Tibial artery (tissue), 4 donors: Measurements from ENCODE around the gene SHISAL1.

ENCODE experiments used
- DNase-seq, 2 donors: peaks; one replicate each; pipeline ENCODE4 v3.0.0-alpha.2; 2019
- H3K27ac ChIP-seq, 2 donors: fragments of 200-600 bp; sonication (generic) in 1 of 2; 1 replicate in 1 of 2; 2 replicates in 1 of 2; pipeline ENCODE4 v1.5.1; 2018 to 2019; ENCODE audit warnings: mild to moderate bottlenecking in 1 of 2
- H3K27me3 ChIP-seq, 2 donors: fragments of 200-600 bp; sonication (generic) in 1 of 2; one replicate each; pipeline versions ENCODE4 v1.5.1 to v1.6.0; 2016 to 2019
- H3K36me3 ChIP-seq, 3 donors: fragments of 200-600 bp; sonication (generic) in 2 of 3; one replicate each; pipeline ENCODE4 v1.5.1; 2016 to 2019; ENCODE audit warnings: mild to moderate bottlenecking in 2 of 3
- H3K4me1 ChIP-seq, 4 donors: fragments of 200-600 bp; sonication (generic) in 2 of 4; 1 replicate in 3 of 4; 2 replicates in 1 of 4; pipeline ENCODE4 v1.5.1; 2016 to 2019
- H3K4me3 ChIP-seq, 2 donors: fragments of 200-600 bp; sonication (generic) in 1 of 2; 1 replicate in 1 of 2; 2 replicates in 1 of 2; pipeline ENCODE4 v1.5.1; 2018 to 2019; ENCODE audit warnings: mild to moderate bottlenecking in 2 of 2
- H3K9me3 ChIP-seq, 3 donors: fragments of 200-600 bp; sonication (generic) in 1 of 3; one replicate each; pipeline ENCODE4 v1.5.1; 2016 to 2019
- intact Hi-C: fragments of 100-400 bp; cut with DNase I; formaldehyde crosslinking; loops from one replicate; pipeline ENCODE4 v1.15.0; 2023; ENCODE audit warnings: low total_unique reads
- TF ChIP-seq, protein P1 (sequence below), 2 experiments: fragments of 200-600 bp in 1 of 2; fragments of 450-650 bp in 1 of 2; IDR thresholded peaks; one replicate each; pipeline ENCODE4 v1.5.1; 2017 to 2019; ENCODE audit warnings: antibody characterized with exemption in 2 of 2, mild to moderate bottlenecking in 1 of 2, moderate library complexity in 1 of 2

Gene SHISAL1

DNA sequence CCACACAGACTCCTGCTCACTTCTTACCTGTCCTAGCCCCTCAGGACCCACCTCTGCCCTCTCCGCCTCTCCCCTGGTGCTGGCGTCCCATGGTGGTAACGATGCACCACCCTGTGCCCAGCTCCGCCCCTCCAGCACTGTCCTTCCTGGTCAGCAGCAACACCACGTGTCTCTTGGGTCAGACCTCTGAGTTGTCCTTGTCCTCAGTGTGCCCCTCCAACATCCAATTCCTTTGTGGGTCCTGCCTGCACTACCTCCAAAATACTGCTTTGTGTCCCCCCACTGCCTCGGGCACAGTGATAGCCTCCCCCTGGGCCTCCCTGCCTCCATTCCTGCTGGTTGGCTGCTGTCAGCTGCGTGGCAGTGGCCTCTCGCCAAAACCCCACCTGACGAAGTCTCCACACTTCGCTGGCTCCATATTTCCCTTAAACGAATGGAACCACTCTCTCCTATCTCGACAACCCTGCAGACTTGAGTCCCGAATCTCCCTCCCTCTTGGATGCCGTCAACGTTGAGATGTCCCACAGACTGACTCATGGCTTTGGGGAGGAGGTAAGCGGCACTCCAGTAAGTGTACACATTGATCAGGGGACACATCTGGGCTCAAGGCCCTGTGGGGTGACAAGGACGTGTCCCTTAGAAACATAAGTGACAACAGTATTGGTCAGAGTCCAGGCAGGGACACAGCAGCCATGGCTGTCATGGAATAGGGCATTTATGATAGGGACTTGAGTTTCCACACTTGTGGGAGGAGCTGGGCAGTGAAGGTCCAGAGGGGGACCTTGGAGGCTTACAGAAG lies 42.8 kb downstream of the SHISAL1 start:
- Histone ChIP-seq H3K9me3 (no peaks in the 10 kb centered on the region), H3K36me3 (no peaks in the 10 kb centered on the region), H3K27me3 (peaks cover 0 to 5% of the 10 kb centered on the region in 2 donors), H3K27ac (no peak overlapping the region), H3K4me1 (no peaks in the 10 kb centered on the region), H3K4me3 (no peak overlapping the region)
- intact Hi-C loops = no loop called here
- no peak for DNase-seq
- TF ChIP-seq, protein P1, sequence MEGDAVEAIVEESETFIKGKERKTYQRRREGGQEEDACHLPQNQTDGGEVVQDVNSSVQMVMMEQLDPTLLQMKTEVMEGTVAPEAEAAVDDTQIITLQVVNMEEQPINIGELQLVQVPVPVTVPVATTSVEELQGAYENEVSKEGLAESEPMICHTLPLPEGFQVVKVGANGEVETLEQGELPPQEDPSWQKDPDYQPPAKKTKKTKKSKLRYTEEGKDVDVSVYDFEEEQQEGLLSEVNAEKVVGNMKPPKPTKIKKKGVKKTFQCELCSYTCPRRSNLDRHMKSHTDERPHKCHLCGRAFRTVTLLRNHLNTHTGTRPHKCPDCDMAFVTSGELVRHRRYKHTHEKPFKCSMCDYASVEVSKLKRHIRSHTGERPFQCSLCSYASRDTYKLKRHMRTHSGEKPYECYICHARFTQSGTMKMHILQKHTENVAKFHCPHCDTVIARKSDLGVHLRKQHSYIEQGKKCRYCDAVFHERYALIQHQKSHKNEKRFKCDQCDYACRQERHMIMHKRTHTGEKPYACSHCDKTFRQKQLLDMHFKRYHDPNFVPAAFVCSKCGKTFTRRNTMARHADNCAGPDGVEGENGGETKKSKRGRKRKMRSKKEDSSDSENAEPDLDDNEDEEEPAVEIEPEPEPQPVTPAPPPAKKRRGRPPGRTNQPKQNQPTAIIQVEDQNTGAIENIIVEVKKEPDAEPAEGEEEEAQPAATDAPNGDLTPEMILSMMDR (IDR thresholded peaks at IDR 0.05) = no peak

DNA sequence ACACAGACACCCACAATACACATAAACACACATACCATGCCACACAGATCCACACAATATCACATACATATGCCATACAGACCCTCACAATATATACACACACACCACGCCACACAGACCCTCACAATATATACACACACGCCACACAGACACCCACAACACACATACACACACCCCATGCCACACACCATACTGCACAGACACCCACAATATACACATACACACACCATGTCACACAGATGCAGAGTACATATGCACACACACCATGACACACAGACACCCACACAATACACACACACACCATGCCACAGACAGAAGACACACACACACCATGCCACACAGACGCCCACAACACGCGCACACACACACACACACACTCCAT lies 43.6 kb downstream of the SHISAL1 start:
- TF ChIP-seq, protein P1 (IDR thresholded peaks at IDR 0.05) = no peak
- no peak for DNase-seq
- peaks cover 0 to 5% of the 10 kb centered on the region in 2 donors for H3K27me3 ChIP-seq
- no peaks in the 10 kb centered on the region for H3K36me3 ChIP-seq
- no peaks in the 10 kb centered on the region for H3K9me3 ChIP-seq
- no peak overlapping the region for H3K4me3 ChIP-seq
- H3K27ac ChIP-seq = no peak overlapping the region
- intact Hi-C loops = no loop called here
- no peaks in the 10 kb centered on the region for H3K4me1 ChIP-seq

DNA sequence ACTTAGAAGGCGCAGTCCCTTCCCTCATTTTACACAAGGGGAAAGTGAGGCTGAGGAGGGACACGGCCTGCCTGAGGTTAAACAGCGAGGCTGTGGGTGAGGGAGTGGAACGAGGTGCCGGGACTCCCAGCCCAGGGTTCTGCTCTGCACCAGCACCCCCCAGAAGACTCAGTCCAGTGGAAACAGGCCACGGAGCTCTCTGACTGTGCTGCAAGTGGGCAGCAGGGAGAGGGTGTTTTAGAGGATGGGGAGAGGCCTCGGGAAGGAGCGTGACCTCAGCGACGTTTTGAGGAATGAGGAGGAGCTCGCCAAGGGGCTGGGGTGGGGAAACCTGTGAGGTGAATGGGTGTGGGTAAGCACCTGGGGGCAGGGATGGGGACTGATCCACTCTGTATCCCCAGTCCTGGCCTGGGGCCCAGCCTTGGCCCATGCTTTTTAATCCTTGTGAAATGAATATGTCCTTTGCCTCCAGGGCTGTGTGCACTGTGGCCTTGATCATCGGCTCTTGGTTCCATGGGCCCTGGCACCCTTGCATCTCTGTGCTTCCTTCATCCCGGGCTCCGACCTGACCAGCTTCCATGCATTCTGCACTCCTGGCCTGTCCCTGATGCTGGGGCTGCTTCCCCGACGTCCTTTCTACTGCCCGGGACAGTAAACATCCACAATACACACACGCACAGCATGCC lies 44.2 kb downstream of the SHISAL1 start:
- Histone ChIP-seq H3K27me3 (peaks cover 0 to 5% of the 10 kb centered on the region in 2 donors), H3K4me3 (no peak overlapping the region), H3K36me3 (no peaks in the 10 kb centered on the region), H3K9me3 (no peaks in the 10 kb centered on the region), H3K27ac (no peak overlapping the region), H3K4me1 (no peaks in the 10 kb centered on the region)
- intact Hi-C loops = no loop called here
- TF ChIP-seq, protein P1 (IDR thresholded peaks at IDR 0.05) = no peak
- DNase-seq = no peak

DNA sequence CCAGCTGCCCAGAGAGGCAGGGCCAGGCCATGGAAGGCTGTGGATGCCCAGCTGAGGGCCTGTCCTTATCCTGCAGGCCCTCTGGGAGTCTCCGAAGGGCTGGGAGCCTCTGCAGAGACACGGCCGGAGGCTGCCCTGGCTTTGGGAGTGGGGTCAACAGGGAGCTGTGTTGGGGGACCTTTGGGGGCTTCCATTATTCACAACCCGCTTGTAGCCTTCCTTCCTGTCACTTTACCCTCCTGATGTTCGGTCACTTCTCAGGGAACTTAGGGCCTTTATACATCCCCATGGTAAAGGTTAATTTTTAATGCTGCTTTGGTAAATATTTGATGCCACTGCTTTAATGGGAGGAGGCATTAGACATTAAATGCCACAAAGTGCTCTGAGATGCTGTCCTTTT lies 44.9 kb downstream of the SHISAL1 start:
- Histone ChIP-seq H3K4me1 (no peaks in the 10 kb centered on the region), H3K9me3 (no peaks in the 10 kb centered on the region), H3K4me3 (no peak overlapping the region), H3K27me3 (peaks cover 0 to 5% of the 10 kb centered on the region in 2 donors), H3K27ac (no peak overlapping the region), H3K36me3 (no peaks in the 10 kb centered on the region)
- DNase-seq = no peak
- intact Hi-C loops = no loop called here
- TF ChIP-seq, protein P1 (IDR thresholded peaks at IDR 0.05) = no peak

DNA sequence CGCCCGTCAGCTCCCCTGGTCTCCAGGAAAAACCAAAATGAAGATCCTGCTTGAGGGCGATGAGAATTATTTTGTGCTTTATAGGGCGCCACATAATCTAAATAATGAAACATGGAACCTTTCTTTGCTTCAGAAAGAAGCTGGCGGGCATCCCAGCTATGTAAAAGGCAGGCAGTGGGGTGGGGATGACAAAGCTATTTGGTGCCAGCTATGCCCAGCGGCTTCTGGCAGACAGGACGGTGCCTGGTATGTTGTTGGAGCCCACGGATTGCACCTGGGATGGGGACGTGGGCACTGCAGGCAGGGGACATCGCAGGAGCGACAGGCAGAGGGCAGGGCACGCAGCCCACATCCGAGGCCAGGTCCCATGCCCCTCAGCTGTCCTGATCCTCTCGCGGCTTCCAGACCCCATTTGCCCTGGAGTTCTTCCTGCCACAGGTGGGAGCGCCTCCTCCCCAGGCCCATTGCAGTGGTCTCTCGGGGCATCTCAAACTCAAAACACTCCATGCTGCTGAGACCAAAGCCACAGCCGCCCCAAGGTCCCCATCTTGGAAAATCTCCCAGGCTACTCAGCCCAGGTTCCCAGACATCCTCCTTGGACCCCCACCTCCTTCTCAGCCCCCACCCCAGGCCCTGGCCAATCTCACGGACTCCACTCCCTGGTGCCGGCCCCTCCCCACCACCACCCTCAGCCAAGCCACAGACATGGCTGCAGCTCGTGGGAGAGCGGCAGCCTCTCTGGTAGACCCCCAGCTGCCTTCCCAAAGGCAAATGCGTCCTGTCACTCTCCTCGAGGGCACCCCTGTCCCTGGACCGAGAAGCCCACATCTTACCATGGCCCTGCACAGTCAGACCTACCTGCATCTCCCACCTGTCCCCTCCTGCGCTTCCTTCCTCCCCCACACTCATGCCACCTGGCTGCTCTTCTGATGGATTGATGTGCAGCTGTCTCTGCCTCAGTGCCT lies 45.7 kb downstream of the SHISAL1 start:
- Histone ChIP-seq H3K9me3 (no peaks in the 10 kb centered on the region), H3K27me3 (peaks cover 0 to 5% of the 10 kb centered on the region in 2 donors), H3K27ac (no peak overlapping the region), H3K36me3 (no peaks in the 10 kb centered on the region), H3K4me3 (no peak overlapping the region), H3K4me1 (no peaks in the 10 kb centered on the region)
- intact Hi-C loops = no loop called here
- DNase-seq = no peak
- TF ChIP-seq, protein P1 (IDR thresholded peaks at IDR 0.05) = no peak
